Measurements from ENCODE around the gene OASL. TPM values are rescaled to one million over a fixed set of nuclear protein-coding genes. Genes with fewer than 3 reads are reported as not detected.
A peak's percentile ranks its signal among the peaks of the same experiment; 100 is the strongest.

Gene OASL
- polyA plus RNA-seq, 1 of the 3 experiments (the other 2 are of a cell fraction), result 0.41 TPM

DNA sequence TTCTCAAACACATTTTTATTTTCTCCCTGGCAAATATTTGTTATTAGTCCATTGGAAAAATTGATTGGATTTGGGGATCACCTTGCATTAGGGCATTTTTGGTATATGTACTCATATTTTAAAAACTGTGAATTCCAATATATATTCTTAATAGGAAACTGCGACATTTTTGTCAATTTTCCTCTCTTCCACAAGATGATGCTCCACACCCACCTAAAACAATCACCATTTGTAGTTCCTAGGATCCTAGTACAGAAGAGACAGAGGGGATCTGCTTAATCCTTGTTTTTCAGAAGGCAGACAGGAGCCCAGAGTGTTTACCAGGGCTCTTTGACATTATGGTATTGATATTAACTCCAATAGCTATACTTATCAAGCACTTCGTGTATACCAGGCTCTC, 22.8 kb upstream of the OASL start:
- Histone ChIP-seq H3K9me3 (no peaks in the 10 kb centered on the region), H3K79me2 (ENCODE audit: insufficient read depth) (no peaks in the 10 kb centered on the region), H3K36me3 (replicated peaks in 1 of 2; ENCODE audit: control insufficient read depth in 1 of 2, insufficient read depth in 2 of 2, low read length in 1 of 2) (no peaks in the 10 kb centered on the region), H3F3A (replicated peaks; ENCODE audit: insufficient read depth) (no peaks in the 10 kb centered on the region), H3K4me1 (ENCODE audit: control insufficient read depth in 1 of 2, insufficient read depth in 2 of 2, low read depth in 1 of 2, low read length in 1 of 2) (peaks cover 0 to 2% of the 10 kb centered on the region in 2 experiments; a peak in 1 of 4 replicates), H3K27ac (ENCODE audit: low read depth in 2 of 2, low read length in 1 of 2) (no peak overlapping the region), H4K20me1 (ENCODE audit: insufficient read depth) (no peaks in the 10 kb centered on the region), H3K4me3 (ENCODE audit: low read depth in 2 of 2, low read length in 1 of 2) (no peak overlapping the region), H3K9ac (no peak overlapping the region), H3K9me2 (no peaks in the 10 kb centered on the region), H3K27me3 (ENCODE audit: insufficient read depth) (no peaks in the 10 kb centered on the region), H2AFZ (ENCODE audit: low read depth) (no peak overlapping the region), H3K4me2 (no peak overlapping the region)
- POLR2A ChIA-PET, result no interaction called here
- WGBS (ENCODE audit: low lambda C conversion rate), result 30% methylated on average over 2 of the region's 2 CpGs
- TF ChIP-seq NRF1 (IDR thresholded peaks at IDR 0.05; ENCODE audit: low read depth, low read length) (no peak), SMC3 (IDR thresholded peaks at IDR 0.05; ENCODE audit: low read depth, low read length) (peak; percentile 54), RAD21 (IDR thresholded peaks at IDR 0.05; ENCODE audit: low read length) (peak; percentile 75), FOXJ3 (CRISPR knock-in tag; IDR thresholded peaks at IDR 0.05) (no peak), ELF1 (IDR thresholded peaks at IDR 0.05) (no peak), POLR2AphosphoS5 (IDR thresholded peaks at IDR 0.05; ENCODE audit: low read depth, low read length) (no peak), GABPA (IDR thresholded peaks at IDR 0.05; ENCODE audit: low read depth) (no peak), MXI1 (IDR thresholded peaks at IDR 0.05; ENCODE audit: low read depth, low read length) (no peak), RCOR1 (IDR thresholded peaks at IDR 0.05; ENCODE audit: low read length) (no peak), SIN3A (IDR thresholded peaks at IDR 0.05; ENCODE audit: borderline replicate concordance, low read depth, low read length) (no peak)
- TF ChIP-seq, protein P1, sequence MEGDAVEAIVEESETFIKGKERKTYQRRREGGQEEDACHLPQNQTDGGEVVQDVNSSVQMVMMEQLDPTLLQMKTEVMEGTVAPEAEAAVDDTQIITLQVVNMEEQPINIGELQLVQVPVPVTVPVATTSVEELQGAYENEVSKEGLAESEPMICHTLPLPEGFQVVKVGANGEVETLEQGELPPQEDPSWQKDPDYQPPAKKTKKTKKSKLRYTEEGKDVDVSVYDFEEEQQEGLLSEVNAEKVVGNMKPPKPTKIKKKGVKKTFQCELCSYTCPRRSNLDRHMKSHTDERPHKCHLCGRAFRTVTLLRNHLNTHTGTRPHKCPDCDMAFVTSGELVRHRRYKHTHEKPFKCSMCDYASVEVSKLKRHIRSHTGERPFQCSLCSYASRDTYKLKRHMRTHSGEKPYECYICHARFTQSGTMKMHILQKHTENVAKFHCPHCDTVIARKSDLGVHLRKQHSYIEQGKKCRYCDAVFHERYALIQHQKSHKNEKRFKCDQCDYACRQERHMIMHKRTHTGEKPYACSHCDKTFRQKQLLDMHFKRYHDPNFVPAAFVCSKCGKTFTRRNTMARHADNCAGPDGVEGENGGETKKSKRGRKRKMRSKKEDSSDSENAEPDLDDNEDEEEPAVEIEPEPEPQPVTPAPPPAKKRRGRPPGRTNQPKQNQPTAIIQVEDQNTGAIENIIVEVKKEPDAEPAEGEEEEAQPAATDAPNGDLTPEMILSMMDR (IDR thresholded peaks at IDR 0.05), result peak; percentile 57
- TF ChIP-seq, protein P2, sequence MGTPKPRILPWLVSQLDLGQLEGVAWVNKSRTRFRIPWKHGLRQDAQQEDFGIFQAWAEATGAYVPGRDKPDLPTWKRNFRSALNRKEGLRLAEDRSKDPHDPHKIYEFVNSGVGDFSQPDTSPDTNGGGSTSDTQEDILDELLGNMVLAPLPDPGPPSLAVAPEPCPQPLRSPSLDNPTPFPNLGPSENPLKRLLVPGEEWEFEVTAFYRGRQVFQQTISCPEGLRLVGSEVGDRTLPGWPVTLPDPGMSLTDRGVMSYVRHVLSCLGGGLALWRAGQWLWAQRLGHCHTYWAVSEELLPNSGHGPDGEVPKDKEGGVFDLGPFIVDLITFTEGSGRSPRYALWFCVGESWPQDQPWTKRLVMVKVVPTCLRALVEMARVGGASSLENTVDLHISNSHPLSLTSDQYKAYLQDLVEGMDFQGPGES (IDR thresholded peaks at IDR 0.05; ENCODE audit: low read depth, low read length), result no peak
- TF ChIP-seq, protein P3, sequence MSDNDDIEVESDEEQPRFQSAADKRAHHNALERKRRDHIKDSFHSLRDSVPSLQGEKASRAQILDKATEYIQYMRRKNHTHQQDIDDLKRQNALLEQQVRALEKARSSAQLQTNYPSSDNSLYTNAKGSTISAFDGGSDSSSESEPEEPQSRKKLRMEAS (IDR thresholded peaks at IDR 0.05; ENCODE audit: low read depth), result no peak
- TF ChIP-seq, protein P4, sequence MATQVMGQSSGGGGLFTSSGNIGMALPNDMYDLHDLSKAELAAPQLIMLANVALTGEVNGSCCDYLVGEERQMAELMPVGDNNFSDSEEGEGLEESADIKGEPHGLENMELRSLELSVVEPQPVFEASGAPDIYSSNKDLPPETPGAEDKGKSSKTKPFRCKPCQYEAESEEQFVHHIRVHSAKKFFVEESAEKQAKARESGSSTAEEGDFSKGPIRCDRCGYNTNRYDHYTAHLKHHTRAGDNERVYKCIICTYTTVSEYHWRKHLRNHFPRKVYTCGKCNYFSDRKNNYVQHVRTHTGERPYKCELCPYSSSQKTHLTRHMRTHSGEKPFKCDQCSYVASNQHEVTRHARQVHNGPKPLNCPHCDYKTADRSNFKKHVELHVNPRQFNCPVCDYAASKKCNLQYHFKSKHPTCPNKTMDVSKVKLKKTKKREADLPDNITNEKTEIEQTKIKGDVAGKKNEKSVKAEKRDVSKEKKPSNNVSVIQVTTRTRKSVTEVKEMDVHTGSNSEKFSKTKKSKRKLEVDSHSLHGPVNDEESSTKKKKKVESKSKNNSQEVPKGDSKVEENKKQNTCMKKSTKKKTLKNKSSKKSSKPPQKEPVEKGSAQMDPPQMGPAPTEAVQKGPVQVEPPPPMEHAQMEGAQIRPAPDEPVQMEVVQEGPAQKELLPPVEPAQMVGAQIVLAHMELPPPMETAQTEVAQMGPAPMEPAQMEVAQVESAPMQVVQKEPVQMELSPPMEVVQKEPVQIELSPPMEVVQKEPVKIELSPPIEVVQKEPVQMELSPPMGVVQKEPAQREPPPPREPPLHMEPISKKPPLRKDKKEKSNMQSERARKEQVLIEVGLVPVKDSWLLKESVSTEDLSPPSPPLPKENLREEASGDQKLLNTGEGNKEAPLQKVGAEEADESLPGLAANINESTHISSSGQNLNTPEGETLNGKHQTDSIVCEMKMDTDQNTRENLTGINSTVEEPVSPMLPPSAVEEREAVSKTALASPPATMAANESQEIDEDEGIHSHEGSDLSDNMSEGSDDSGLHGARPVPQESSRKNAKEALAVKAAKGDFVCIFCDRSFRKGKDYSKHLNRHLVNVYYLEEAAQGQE (IDR thresholded peaks at IDR 0.05; ENCODE audit: low read depth, low read length), result no peak
- TF ChIP-seq, protein P5, sequence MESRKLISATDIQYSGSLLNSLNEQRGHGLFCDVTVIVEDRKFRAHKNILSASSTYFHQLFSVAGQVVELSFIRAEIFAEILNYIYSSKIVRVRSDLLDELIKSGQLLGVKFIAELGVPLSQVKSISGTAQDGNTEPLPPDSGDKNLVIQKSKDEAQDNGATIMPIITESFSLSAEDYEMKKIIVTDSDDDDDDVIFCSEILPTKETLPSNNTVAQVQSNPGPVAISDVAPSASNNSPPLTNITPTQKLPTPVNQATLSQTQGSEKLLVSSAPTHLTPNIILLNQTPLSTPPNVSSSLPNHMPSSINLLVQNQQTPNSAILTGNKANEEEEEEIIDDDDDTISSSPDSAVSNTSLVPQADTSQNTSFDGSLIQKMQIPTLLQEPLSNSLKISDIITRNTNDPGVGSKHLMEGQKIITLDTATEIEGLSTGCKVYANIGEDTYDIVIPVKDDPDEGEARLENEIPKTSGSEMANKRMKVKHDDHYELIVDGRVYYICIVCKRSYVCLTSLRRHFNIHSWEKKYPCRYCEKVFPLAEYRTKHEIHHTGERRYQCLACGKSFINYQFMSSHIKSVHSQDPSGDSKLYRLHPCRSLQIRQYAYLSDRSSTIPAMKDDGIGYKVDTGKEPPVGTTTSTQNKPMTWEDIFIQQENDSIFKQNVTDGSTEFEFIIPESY (IDR thresholded peaks at IDR 0.05; ENCODE audit: borderline replicate concordance, low read depth), result no peak
- DNase-seq, result peak; percentile 51
- CTCF ChIA-PET, result interaction anchor here (0.7 to 6.7 kb wide), 15 partner anchors 10 to 701 kb away, joined by 3 to 59 read pairs (median 4); no protein-coding TSS in a partner anchor

All from SK-N-SH (cell line).